Activated T-helper 9 cell treated with anti-CD3 and anti-CD28 coated beads, Interleukin-2, amount 50 U/mL, for 16 hours (primary cell): Measurements from ENCODE around the gene TRIM2.

Source experiments
- DNase-seq: peaks from one replicate; pipeline ENCODE4 v3.0.0-alpha.2; 2020; ENCODE audit warnings: low read depth

The TRIM2 gene

DNA sequence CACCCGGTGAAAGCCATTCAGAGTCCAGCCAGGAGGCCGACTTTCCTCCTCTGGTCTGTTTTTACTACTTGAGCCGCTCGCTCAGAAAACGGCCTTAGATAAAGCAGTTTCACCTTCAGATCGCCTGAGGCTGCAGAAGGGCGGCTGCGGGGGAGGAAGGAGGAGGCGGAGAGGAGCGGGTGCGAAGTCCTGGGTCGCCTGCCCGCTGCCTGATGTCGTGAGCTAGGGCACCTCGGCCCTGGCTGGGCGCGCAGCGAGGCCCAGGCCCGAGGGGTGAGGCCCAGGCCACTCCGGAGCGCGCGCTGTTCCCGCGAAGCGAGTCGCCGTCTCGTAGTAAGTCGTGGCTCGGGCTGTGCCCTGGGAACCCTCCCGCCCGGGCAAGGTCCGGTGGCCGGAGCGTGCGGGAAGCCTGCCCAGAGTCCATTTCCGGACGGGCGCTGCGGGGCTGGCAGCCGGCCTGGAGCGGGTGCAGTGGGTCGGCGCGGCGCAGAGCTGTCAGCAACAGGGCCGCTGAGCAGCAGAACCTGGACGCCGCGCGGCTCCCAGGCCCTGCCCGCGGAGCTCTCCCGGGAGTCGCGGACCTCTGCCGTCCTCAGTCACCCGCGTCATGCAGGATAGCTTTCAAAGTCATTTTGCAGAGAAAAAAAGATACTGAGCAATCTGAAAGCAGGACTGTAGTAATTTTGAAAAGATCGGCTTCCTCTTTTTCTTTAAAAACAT lies 18.6 kb downstream of the TRIM2 start:
- DNase-seq, result no peak

DNA sequence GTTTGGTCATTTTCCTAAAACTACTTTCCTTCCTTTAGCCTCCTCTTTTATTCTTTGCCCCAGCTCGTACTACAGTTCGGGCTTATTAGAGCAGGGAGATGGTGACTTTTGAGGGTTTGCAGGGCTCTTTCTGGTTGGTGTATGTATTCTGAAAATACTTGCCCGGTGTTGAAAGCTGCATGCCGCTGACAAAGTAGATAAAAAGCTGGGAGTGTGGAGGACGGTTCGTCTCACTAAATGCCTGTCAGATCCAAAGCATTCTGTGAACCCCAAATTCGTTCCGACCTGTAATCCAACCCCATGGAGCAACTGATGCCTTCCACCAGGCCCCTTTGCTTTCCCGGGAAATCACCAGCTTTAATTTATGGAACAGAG lies 19.2 kb downstream of the TRIM2 start:
- no peak for DNase-seq

DNA sequence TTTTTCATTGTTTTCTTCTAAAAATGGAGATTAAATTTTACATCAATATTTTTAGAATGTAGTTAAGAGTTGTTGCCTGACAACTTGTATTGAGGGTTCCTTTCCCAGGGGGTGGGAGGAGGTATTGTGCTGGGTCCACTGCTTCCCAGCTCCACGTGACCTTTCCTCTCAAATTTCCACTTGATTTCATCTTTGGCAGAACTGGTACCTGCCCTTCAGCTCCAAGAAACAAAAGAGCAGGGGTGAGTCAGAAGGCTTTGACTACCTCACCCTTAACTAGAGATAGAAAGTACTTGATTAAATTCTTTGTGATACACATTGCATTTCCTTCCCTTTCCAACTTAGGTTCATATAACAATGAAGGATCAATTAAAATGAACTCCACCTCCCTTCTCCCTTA lies 19.7 kb downstream of the TRIM2 start:
- DNase-seq, result no peak

DNA sequence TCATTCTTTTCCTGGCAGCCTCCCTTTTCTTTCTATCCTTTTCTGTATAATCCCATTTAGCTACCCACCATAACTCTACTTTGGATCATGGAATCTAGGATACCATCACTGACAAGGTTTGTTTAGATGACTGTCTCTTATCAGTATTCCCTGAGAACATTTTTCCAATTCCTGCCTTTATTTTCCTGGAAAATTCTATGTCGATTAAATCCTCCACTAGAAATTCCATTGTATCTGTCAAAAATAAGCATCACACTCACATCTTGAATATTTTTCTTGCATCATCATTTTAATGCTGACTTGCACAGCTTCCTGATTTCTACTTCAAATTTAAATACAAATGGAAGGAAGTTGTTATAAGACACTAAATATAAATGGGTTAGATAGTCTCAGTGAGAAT lies 20.2 kb downstream of the TRIM2 start:
- DNase-seq, result no peak

DNA sequence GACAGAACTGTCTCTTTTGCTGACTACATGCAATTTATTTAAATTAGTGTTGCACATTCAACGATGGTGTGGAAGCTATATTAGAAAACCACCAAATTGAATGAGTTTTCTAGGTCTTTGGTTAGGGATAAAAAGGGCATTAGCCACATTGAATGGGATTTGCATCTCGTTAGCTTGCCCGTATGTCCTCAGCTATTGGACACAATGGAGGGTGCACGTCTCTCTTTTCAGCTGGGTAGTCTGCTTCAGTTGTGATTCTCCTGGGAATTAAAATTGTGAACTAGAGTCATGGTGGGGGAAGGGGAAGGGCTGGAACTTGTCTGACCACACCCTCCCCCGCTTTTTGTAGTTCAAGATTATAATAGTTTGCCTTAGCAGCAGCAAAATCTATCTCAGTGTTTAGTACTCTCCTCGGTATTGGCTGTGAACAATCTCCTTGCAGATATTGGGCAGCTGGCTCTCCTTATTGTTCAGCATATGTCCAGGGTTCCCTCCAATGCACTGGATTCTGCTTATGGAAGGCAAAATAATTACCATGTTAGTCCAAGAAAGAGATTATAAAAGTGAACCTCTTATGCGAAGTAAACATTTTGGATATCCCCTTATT lies 23.3 kb downstream of the TRIM2 start:
- DNase-seq, result no peak

DNA sequence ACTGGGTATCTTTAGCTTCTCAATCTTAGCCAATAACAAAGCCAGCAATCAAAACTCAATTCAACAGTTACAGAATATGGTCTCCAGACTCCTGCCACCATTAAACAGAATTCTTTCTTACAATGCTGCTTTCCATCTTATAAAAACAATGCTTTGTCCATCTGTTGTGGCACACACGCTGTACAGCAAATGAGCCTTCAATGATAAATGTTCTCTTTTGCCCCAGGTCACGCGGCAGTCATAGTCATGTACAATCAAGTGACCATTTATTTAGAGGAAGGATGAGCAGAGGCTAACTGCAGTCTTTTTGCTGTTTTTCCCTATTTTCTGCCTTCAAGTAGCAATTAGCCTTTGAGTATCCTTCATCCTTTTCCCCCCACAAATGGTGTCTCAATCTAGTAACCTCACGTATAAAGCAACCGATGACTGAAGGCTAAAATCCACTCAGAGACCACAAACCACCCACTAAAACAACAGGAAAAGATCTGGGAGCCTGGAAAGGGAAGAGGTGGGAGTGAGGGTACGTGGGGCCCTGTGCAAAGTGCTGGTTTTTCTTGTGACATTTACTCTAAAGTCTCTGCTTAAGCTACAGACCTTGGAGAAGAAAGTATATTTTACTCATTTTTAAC lies 24.4 kb downstream of the TRIM2 start:
- no peak for DNase-seq

DNA sequence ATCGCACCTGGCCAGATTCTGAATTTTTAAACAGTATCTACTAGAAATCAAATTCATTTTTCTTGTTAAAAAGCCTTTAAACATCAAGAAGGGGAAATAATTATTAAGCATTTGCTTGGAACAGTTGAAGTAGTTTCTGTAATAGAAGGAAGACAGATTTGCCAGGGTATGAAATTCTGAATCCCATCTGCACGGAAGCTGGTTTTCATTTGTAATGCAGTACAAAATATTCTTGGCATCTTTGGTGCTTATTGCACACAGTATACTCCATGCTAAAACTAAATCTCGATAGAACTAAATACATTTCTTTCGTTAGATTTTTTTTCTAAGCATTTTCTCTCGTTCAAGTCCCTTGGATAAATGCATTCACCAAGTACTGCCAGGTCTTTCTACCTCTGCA lies 25.3 kb downstream of the TRIM2 start:
- no peak for DNase-seq

DNA sequence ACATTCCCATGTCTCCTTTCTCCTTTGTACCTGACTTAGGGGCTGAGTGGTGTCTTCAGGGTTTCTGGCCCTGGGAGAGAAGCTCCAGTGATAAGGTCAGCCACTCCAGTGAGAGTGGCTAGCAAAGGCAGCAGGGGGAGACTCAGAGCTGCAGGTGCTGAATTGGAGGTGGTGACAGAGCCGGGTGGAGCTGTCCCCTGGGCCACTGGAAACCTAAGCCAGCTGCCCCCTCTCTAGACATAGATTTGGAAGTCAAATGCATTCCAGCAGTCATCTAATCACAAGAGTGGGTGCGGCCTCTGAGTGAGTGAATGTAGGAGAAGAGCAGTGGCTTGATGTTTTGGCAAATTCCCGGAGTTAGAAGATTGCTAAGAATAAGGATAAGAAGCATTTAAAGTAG lies 28.5 kb downstream of the TRIM2 start:
- no peak for DNase-seq

DNA sequence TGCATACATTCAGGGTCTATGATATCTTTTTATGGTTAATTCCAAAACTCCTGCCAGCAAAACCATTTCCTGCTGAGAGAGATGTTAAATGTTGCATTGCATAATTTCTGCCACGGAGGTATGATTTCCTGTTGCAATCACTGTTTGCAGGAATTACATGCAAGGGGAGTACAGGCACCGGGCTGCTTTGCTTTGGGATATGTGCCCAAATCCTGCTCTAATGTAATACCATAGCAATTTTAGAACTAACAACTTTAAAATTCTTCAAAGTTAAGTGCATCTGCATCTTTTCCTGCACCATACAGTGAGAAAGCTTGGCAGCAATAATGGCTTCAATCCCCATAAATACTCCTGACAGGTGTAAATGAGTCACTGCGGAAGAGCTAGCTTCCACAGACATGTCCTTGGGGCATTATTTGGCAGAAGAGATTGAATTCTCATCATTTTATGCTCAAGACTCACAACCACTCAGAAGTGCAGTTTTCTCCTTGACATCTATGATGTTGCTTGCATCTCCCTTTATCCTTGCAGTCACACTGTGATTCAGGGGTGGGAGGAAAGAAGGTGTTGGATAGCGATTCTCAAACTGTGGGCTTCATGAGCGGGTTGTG lies 29.6 kb downstream of the TRIM2 start:
- no peak for DNase-seq

DNA sequence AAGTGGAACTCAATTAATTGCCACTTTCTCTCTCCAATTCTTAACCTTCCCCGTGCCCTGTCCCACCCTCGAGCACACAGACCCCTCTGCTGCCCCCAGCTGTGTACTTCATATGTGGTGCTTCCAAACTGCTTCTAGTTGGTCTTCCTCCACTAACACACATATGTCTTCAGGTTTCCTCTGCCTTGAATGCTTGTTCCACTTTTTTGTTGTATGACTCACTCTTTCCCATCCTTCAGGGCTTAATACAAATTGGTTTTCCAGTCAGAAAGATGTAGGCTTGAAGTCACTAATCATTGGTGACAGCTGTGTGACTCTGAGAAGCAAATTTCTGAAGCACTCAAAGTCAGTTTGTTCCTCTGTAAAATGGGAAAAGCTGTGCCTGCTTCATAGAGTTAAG lies 30.6 kb downstream of the TRIM2 start:
- no peak for DNase-seq

DNA sequence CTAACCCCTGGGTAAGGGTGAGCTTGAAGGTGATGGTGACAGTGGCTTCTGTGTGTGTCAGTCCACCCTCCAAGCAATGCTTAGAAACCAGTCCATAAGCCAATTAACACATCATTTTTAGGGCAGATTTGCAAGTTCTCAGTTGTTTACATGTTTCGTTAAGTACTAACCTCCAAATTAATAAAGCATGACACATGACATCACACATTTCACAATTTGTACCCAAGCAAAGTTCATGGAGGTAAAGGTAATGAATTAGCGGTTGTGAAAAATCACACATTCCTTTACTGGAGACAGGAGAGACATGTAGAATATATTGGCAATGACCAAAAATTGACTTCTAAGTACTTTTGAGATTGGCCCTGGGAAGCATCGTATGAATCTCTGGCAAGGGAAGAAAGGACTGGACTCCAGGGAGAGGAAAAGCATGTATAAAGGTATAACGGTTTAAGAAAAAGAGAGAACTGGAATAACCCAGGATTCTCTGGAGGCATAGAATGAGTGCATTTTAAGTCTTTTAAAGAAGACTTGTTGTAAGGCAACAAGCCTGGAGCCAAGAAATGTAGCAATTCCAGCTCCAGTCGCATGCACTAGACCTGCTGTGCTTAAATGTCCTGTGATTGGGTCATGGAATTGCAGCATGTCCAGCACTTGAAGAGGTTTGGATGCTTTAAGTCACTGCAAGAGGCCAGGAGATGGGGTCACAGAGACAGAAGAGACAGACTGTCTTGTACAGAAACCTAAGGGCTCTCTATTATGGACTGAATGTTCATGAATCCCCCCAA lies 34.1 kb downstream of the TRIM2 start:
- no peak for DNase-seq

DNA sequence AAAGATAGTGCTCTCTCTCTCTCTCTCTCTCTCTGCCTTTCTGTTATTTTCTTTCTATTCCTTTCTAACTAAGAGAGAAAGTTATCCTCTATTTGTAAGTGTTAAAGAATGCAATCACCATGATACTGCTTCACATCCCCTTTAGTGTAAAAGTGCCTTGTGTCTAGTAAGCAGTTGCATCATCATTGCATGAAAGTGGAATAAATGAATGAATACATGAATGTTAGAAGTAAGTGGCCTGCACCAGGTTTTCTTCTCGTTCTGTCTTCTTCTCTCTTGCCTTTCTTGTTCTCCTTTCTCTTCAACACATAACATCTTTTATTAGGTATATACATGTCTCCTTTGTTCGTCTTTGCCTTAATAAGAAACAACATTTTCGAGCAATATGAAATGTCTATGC lies 35.2 kb downstream of the TRIM2 start:
- DNase-seq, result no peak

DNA sequence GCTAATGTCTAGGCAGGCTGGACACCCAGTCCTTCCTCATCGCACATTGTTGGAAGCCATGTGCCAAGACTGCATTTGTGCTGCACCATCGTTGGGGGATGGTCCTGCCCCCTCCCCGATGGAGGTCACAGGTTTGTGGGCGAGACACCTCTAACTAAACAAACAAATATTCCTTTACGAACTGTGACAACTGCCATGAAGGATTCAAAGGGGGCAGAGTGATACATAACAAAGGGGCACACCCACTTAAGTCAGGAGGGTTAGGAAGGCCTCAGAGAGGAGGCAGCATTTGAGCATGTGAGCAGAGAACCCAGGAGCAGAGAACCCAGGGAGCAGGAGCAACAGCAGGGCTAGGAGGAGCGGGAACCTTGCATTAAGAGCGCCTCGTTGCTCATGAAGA lies 37.1 kb downstream of the TRIM2 start:
- no peak for DNase-seq

DNA sequence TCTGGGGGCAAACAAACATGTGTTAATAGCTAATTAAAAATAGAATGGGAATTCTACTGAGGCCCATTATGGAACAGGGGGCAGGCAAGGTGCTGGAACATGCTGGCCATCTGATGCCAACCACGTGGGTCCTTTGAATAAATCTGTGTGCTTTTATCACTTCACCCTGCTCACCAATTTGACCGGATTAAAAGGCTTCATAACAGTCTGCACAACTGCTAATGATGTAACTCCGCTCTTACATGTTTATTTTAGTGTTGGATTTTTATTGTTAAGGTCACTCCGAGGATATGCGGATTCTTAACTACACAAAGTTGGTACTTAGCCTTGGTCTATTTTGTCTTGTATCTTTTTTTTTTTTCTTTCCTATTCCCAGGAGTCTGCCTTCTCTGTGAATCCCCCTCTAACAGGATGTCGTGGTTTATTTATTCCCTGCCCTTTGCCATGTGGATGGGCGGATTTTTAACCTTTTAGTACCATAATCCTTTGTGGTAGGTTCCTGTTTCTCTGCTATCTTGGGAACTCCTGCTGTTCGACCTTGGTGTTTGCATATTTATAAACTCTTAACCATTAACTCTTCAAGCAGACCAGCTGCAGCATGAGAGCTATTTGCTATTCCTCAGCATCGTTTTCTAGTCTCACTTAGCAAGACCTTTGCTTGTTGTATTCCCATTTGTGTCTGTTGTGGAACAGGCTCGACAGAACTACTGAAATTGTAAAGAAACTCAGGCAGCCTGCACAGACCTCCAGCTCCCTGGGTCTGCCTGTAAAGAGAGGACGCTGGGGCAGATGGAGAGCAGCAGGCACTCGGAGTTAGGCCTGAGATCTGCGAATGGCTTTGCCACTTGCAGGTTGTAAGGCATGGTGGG lies 38.0 kb downstream of the TRIM2 start:
- DNase-seq, result no peak

DNA sequence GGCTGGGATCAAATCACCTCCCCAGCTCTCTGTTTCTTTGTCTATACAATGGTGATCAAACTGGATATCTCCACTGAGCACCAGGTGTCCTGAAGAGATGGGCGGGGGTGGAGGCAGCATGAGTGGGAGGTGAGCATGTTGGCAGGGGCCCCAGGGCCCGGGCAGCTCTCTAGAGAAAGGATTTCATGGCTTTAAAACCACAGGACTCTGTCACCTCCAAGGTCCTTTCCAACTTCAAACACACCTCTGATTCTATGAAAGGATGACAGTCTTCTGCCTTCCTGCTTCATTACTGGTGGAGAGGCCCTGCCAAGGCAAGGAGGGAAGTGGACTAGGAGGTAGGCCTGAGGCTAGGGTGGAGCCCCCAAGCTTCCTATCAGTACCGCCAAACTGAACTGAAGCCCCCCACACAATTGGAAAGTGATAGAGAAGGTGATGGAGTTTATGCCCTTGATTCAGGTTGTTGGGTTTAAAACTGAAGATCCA lies 38.6 kb downstream of the TRIM2 start:
- no peak for DNase-seq

DNA sequence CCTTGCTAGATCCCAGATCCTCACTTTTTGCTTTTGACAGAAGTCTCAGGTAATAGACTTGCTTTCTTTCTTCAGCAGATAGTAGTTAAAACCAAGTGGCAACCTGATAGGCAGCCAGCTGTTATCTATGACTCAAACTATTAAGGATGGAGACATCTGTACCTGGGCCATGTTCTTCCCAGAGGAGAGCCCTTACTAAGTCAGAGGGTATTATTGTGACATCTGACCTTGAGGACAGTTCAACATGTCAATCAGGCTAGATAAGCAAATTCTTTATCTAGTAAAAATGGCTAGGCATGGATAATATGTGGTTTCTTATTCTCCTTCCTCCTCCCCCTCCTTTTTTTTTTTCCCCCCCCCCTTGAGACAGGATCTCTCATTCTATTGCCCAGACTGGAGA lies 39.2 kb downstream of the TRIM2 start:
- no peak for DNase-seq

DNA sequence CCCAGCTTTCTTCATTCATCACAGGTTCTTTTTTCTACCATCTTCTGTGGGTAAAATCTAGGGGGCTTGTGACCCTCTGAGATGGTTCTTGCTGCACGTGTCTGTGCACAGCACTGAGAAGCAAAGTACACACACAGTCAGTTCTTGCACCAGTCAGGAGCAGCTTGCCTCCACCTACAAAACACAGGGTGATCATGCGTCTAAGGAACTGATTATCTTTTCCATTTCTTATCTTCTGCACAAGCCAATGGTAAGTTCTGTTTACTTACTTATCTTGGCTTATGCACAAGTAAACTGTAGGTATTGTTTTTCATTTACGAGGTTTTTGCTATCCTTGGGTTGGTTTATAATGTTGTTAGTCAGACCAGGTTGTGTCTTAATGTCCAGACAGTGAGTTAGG lies 40.7 kb downstream of the TRIM2 start:
- no peak for DNase-seq

DNA sequence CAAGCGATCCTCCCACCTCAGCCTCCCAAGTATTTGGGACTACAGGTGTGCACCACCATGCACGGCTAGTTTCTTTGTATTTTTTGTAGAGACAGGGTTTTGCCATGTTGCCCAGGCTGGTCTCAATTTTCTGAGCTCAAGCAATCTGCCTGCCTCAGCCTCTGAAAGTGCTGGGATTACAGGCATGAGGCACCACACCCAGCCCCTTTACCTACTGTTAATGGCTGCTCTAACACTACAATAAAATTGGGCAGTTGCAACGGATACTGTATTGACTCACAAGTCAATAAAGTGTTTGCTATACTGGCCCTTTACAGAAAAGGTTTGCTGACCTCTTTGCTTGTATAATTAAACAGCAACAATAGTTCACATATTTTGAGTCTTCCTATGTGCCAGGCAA lies 41.5 kb downstream of the TRIM2 start:
- no peak for DNase-seq

DNA sequence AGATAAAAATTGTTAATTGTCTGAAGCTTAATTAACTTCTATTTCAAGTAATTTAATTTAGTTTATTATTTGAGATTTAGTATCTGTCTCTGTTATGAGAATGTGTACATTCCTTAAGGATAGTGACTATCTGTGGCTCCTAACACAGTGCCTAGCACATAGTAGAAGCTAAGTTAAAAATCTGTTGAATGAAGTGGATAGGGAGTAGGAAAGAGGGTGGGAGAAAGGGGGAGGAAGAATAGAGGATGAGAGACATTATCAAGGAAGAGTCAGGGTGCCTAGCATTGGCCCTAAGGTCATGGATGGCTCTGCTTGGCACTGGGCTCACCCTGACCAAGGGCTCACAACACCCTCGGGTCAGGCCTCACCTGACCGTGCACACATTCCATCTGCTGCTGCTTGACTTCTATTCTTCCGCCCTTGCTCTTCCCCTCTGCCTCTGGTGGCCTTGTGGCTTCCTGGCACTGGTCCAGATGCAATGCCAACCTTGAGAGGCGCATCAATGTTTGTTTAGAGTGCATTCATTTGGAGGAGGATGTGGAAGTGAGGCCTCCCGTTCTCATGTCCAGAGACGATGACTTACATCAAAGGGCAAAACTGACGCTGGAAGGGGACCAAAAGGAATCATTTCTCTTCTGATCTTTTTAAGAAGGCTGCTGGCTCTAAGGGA lies 42.3 kb downstream of the TRIM2 start:
- DNase-seq, result no peak

DNA sequence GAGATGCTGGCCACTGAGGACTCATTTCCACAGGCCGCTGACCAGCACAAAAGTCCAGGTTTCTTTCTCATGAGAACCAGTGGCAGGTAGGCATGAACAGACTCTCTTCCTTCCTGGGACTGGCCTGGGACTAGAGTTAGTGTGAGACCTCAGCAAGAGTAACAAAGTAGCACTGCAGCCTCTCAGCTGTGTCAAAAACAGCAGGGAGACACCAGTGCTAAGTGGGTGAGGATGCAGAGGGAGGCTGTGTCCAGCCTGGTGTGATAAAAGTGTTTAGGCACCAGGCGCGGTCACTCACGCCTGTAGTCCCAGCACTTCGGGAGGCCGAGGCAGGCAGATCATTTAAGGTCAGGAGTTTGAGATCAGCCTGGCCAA lies 42.9 kb downstream of the TRIM2 start:
- DNase-seq, result no peak

DNA sequence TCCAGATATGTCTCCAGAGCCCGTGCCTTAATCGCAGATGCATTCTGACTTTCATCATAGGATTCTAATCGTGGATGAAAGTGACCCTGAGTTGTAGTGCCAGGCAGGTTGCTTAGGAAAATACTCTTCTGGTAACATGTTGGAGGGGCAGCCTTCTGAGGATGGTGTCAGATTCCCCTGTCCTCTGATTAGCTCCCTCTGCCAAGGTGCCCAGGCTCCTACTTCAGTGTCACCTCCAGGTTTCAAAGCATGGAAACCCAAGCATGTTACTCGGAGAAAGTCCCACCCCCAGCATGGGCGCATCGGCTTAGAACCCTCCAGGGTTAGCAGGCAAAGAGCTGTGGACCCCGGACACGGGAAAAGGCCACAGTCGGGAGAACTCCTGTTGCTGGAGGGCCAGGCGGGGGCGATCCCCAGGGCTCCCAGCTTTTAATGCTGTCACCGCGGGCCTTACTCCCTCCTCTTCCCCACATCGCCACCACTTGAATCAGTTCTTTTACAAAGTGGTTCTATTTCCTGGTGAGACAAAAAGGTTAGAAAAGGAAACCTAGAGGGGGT lies 44.5 kb downstream of the TRIM2 start:
- DNase-seq, result peak; percentile 1
